Mesenchymal stem cell (in vitro differentiated cells and primary cell): ENCODE data around the gene ISCU.
A peak's percentile ranks its signal among the peaks of the same experiment; 100 is the strongest.
"Not testable (repeated sequence)": the region's sequence is repeated elsewhere in the genome, so short reads cannot be mapped to it uniquely, and the experiment has no call there.

ENCODE experiments used
- DNase-seq: peaks from one replicate; pipeline ENCODE4 v3.0.0-alpha.2; 2013
- H2AFZ ChIP-seq: one replicate; pipeline ENCODE4 v1.6.1; 2013; ENCODE audit warnings: low read depth, mild to moderate bottlenecking, control low read depth, inconsistent platforms, low read length, moderate library complexity
- H2AK5ac ChIP-seq: 2 replicates; pipeline ENCODE4 v1.6.1; 2013; ENCODE audit warnings: low read length, moderate library complexity, mild to moderate bottlenecking, inconsistent platforms; ENCODE audit not compliant: severe bottlenecking
- H2BK120ac ChIP-seq: one replicate; pipeline ENCODE4 v1.6.1; 2013; ENCODE audit warnings: low read depth, mild to moderate bottlenecking, inconsistent platforms, low read length, moderate library complexity
- H2BK12ac ChIP-seq, 2 experiments: one replicate each; pipeline ENCODE4 v1.6.1; 2013; ENCODE audit warnings: inconsistent platforms in 2 of 2, low read length in 2 of 2, mild to moderate bottlenecking in 2 of 2, moderate library complexity in 2 of 2, control low read depth in 1 of 2
- H2BK15ac ChIP-seq: one replicate; pipeline ENCODE4 v1.6.1; 2013; ENCODE audit warnings: mild to moderate bottlenecking, low read depth, inconsistent platforms; ENCODE audit not compliant: poor library complexity, severe bottlenecking
- H2BK5ac ChIP-seq: 2 replicates; pipeline ENCODE4 v1.6.1; 2013; ENCODE audit warnings: low read depth, mild to moderate bottlenecking, low read length, control low read depth, inconsistent platforms; ENCODE audit not compliant: poor library complexity, severe bottlenecking
- H3K14ac ChIP-seq, 2 experiments: one replicate each; pipeline ENCODE4 v1.6.1; 2013; ENCODE audit warnings: inconsistent platforms in 2 of 2, low read length in 2 of 2, control low read depth in 1 of 2, mild to moderate bottlenecking in 1 of 2, moderate library complexity in 1 of 2
- H3K18ac ChIP-seq, 2 experiments: one replicate each; pipeline ENCODE4 v1.6.1; 2013; ENCODE audit warnings: inconsistent platforms in 2 of 2, low read length in 2 of 2, control low read depth in 1 of 2, low read depth in 1 of 2, mild to moderate bottlenecking in 1 of 2
- H3K23ac ChIP-seq, 2 experiments: one replicate each; pipeline ENCODE4 v1.6.1; 2013; ENCODE audit warnings: inconsistent platforms in 2 of 2, low read length in 2 of 2, mild to moderate bottlenecking in 2 of 2, moderate library complexity in 2 of 2, control low read depth in 1 of 2
- H3K27ac ChIP-seq: 2 replicates; pipeline ENCODE4 v1.5.1; 2013; ENCODE audit warnings: mild to moderate bottlenecking, moderate library complexity, low read length, control low read depth, inconsistent platforms; ENCODE audit not compliant: poor library complexity, severe bottlenecking
- H3K27me3 ChIP-seq, 2 experiments: 2 replicates each; pipeline versions ENCODE4 v1.6.1 to v1.7.0; 2013; ENCODE audit warnings: low read length in 2 of 2, mild to moderate bottlenecking in 2 of 2, moderate library complexity in 2 of 2, control low read depth in 1 of 2, inconsistent platforms in 1 of 2; ENCODE audit not compliant: control insufficient read depth in 1 of 2, insufficient read depth in 1 of 2
- H3K36me3 ChIP-seq, 2 experiments: 2 replicates each; pipeline versions ENCODE4 v1.6.1 to v1.7.0; 2013; ENCODE audit warnings: low read length in 2 of 2, control low read depth in 1 of 2, inconsistent platforms in 1 of 2, low read depth in 1 of 2, mild to moderate bottlenecking in 1 of 2; ENCODE audit not compliant: insufficient read depth in 2 of 2, control insufficient read depth in 1 of 2
- H3K4ac ChIP-seq, 2 experiments: one replicate each; pipeline ENCODE4 v1.6.1; 2013; ENCODE audit warnings: inconsistent platforms in 2 of 2, low read length in 2 of 2, mild to moderate bottlenecking in 2 of 2, moderate library complexity in 2 of 2, control low read depth in 1 of 2, low read depth in 1 of 2
- H3K4me1 ChIP-seq: 2 replicates; pipeline ENCODE4 v1.6.1; 2013; ENCODE audit warnings: low read depth, low read length, control low read depth; ENCODE audit not compliant: control insufficient read depth, insufficient read depth
- H3K4me2 ChIP-seq: 2 replicates; pipeline ENCODE4 v1.6.1; 2013; ENCODE audit warnings: low read length, mild to moderate bottlenecking, inconsistent platforms; ENCODE audit not compliant: poor library complexity, severe bottlenecking
- H3K4me3 ChIP-seq, 2 experiments: 2 replicates each; pipeline versions ENCODE4 v1.5.1 to v1.7.0; 2013; ENCODE audit warnings: low read length in 2 of 2, mild to moderate bottlenecking in 2 of 2, control low read depth in 1 of 2, low read depth in 1 of 2; ENCODE audit not compliant: insufficient read depth in 1 of 2
- H3K79me1 ChIP-seq: replicated peaks from 2 replicates; pipeline ENCODE4 v1.6.1; 2013; ENCODE audit warnings: mild to moderate bottlenecking, control low read depth, low read length, inconsistent platforms; ENCODE audit not compliant: poor library complexity, severe bottlenecking
- H3K9ac ChIP-seq: 2 replicates; pipeline ENCODE4 v1.7.0; 2013; ENCODE audit warnings: mild to moderate bottlenecking, low read length, moderate library complexity
- H3K9me3 ChIP-seq: 2 replicates; pipeline ENCODE4 v1.7.0; 2013; ENCODE audit warnings: mild to moderate bottlenecking, low read length; ENCODE audit not compliant: control insufficient read depth
- H4K8ac ChIP-seq: one replicate; pipeline ENCODE4 v1.6.1; 2013; ENCODE audit warnings: inconsistent platforms, mild to moderate bottlenecking, low read length, moderate library complexity
- H4K91ac ChIP-seq: one replicate; pipeline ENCODE4 v1.6.1; 2013; ENCODE audit warnings: mild to moderate bottlenecking, low read length, inconsistent platforms
- WGBS: methylation state at CpG from one replicate; pipeline ENCODE4 v1.1.7; 2013; ENCODE audit warnings: mixed read lengths; 5-methylcytosine and 5-hydroxymethylcytosine counted together

The ISCU gene

DNA sequence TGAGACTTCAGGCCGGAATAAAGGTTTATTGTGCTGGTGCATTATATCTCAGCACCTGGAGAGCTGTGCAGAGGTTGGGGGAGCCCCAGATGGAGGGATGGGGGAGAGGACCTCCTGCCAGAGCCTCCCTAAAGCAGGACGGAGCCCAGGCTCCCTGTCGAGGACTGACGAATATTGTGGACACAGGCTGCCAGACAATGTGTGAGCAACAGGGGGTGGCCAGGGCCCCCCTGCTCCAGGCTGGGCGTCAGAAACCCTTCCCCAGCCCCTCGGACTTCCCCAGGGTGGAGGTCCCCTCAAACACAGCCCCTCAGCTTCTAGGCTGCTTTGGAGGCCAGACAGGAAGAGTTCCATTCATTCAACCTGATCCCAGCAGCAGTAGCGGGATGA lies 27.4 kb downstream of the ISCU start:
- Histone ChIP-seq H3K27ac (no peak overlapping the region), H2BK12ac (peak overlapping the region in 1 of 2 experiments; percentile 45), H3K4me1 (peaks cover 18% of the 10 kb centered on the region), H4K91ac (no peak overlapping the region), H3K23ac (no peak overlapping the region), H2AK5ac (no peak overlapping the region), H3K4ac (no peak overlapping the region), H3K9ac (peak overlapping the region; percentile 64), H3K18ac (peak overlapping the region in 1 of 2 experiments; percentile 11), H4K8ac (no peak overlapping the region), H2AFZ (no peak overlapping the region), H3K36me3 (peaks cover 0 to 32% of the 10 kb centered on the region in 2 experiments), H3K4me3 (no peak overlapping the region), H2BK120ac (peak overlapping the region; percentile 64), H3K4me2 (no peak overlapping the region), H3K79me1 (no peaks in the 10 kb centered on the region), H2BK15ac (no peak overlapping the region), H2BK5ac (no peak overlapping the region), H3K9me3 (no peaks in the 10 kb centered on the region), H3K27me3 (no peaks in the 10 kb centered on the region), H3K14ac (no peak overlapping the region)
- 71% methylated on average over 6 of the region's 7 CpGs for WGBS
- DNase-seq, result no peak

DNA sequence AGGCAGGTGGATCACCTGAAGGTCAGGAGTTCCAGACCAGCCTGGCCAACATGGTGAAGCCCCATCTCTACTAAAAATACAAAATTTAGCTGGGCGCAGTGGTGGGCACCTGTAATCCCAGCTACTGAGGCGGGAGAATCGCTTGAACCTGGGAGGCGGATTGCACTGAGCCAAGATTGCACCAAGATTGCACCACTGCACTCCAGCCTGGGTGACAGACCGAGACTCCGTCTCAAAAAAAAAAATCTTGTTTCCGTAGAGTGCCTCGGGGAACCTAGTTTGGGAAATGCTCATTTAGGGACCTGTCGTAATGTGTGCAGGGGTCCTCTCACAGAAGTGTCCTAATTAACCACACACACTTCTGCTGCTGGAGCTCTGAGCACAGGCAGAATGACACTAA lies 28.1 kb downstream of the ISCU start:
- Histone ChIP-seq H3K36me3 (peaks cover 0 to 37% of the 10 kb centered on the region in 2 experiments), H3K4me1 (peaks cover 18% of the 10 kb centered on the region)
- not testable (repeated sequence) for H3K14ac ChIP-seq, H3K79me1 ChIP-seq, H2BK5ac ChIP-seq, H2BK15ac ChIP-seq, H2BK120ac ChIP-seq, H3K23ac ChIP-seq, H2BK12ac ChIP-seq, H4K91ac ChIP-seq, H3K4ac ChIP-seq, H3K18ac ChIP-seq, H3K27me3 ChIP-seq, H3K4me2 ChIP-seq, H3K27ac ChIP-seq, DNase-seq, H3K4me3 ChIP-seq, H2AFZ ChIP-seq, H3K9ac ChIP-seq, H4K8ac ChIP-seq, H3K9me3 ChIP-seq, H2AK5ac ChIP-seq
- 98% methylated on average over 9 of the region's 9 CpGs for WGBS

DNA sequence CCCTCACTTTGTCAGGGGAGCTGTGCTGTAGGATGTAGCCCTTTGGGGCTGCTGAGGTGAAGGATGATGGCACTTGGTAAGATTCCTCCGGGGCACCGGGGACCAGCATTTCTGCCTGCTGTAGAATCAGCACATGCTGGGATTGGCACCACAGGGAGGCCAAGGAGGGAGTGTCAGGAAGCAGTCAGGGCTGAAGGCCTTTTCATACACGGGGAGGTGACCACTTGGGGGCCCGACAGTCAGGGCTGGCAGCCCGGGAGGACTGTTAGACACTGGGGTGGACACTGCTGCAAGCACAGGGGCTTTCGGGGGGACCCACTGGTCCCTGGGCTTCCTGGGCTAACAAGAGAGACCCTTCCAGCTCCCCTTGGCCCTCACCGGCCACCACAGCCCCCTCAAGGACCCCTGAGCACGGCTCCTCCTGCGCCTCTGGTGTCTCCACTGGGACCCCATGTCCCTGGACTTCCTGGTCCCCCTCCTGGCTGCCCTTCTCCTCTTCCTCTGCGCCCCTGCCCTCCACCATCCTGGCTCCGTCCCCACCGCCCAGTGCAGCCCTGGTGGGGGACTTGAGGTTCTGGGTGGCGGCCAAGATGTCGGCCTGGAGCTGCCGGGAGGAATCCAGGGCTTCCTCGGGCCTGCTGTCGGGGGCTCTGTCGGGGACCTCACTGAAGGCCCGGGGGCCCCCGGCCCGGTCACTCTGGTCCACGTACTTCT lies 29.0 kb downstream of the ISCU start:
- H3K4me2 ChIP-seq, result no peak overlapping the region
- no peaks in the 10 kb centered on the region for H3K79me1 ChIP-seq
- peak overlapping the region; percentile 38 for H2AK5ac ChIP-seq
- no peaks in the 10 kb centered on the region for H3K9me3 ChIP-seq
- no peak overlapping the region for H4K8ac ChIP-seq
- H3K9ac ChIP-seq, result no peak overlapping the region
- H3K4me3 ChIP-seq, result no peak overlapping the region
- H3K4me1 ChIP-seq, result peaks cover 18% of the 10 kb centered on the region
- H3K18ac ChIP-seq, result no peak overlapping the region
- H3K36me3 ChIP-seq, result peaks cover 0 to 40% of the 10 kb centered on the region in 2 experiments
- H3K27me3 ChIP-seq, result no peaks in the 10 kb centered on the region
- 94% methylated on average over 22 of the region's 22 CpGs for WGBS
- H3K4ac ChIP-seq, result no peak overlapping the region
- no peak overlapping the region for H3K14ac ChIP-seq
- no peak overlapping the region for H2BK5ac ChIP-seq
- no peak overlapping the region for H2BK12ac ChIP-seq
- H3K27ac ChIP-seq, result no peak overlapping the region
- H2BK120ac ChIP-seq, result no peak overlapping the region
- no peak overlapping the region for H4K91ac ChIP-seq
- no peak overlapping the region for H3K23ac ChIP-seq
- no peak overlapping the region for H2AFZ ChIP-seq
- DNase-seq, result no peak
- peak overlapping the region; percentile 28 for H2BK15ac ChIP-seq

DNA sequence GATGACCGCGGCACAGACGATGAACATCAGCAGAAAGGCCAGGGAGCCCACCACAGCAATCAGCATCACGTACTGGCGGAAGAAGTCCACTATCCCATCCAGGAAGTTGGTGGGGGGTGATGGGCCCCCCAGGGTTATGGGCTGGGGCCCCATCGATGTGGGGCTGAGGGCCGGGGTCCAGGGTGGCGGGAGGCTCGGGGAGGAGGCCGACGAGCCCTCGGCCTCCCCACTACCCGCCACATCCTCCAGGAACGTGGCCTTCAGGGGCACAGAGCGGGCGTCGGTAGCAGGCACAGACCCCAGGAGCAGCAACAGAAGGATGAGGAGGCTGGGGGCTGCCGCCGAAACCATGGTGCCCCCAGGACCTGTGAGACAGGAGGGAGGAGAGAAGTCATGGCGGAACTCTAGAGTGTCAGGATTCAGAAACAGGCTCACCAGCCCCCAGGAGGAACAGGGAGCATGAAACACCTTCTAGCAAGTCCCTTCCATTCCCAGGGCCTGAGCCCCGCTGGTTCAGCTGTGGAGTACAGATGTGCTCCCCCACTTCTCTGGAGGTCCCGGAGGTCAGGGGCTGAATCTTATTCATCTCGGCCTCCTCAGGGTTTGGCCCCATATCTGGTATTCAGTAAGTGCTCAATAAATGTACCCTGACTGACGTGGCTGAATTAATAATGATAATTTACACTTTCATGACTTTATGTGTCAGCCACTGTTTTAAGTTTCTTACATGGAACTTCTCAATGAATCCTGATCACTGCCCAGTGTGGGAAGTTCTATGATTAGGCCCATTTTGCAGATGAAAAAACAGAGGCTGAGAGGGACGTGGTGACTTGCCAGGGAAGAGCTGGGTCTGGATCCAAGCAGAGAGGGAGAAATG lies 29.9 kb downstream of the ISCU start:
- Histone ChIP-seq H4K91ac (no peak overlapping the region), H4K8ac (no peak overlapping the region), H2AK5ac (no peak overlapping the region), H3K4ac (no peak overlapping the region), H3K9ac (no peak overlapping the region), H3K27ac (no peak overlapping the region), H2BK15ac (no peak overlapping the region), H2BK12ac (peak overlapping the region in 1 of 2 experiments; percentile 25), H3K14ac (no peak overlapping the region), H2BK5ac (no peak overlapping the region), H3K4me3 (no peak overlapping the region), H3K36me3 (peaks cover 0 to 40% of the 10 kb centered on the region in 2 experiments), H3K4me2 (no peak overlapping the region), H3K9me3 (no peaks in the 10 kb centered on the region), H2BK120ac (no peak overlapping the region), H2AFZ (no peak overlapping the region), H3K23ac (no peak overlapping the region), H3K18ac (no peak overlapping the region), H3K79me1 (no peaks in the 10 kb centered on the region), H3K27me3 (no peaks in the 10 kb centered on the region), H3K4me1 (peaks cover 18% of the 10 kb centered on the region)
- 94% methylated on average over 16 of the region's 25 CpGs for WGBS
- DNase-seq, result no peak
